D721Med (cell line): Measurements from ENCODE around the gene GARIN5A.
A peak's percentile ranks its signal among the peaks of the same experiment; 100 is the strongest.

Source experiments
- DNase-seq: peaks from one replicate; pipeline ENCODE4 v3.0.0; 2011; ENCODE audit warnings: low spot score; ENCODE audit not compliant: insufficient read length
- FAIRE-seq: peaks from 2 replicates; lab custom pipeline; 2011; peaks lifted over from hg19 to GRCh38; lab: Jason Lieb, UNC
- CTCF ChIP-seq: IDR thresholded peaks from 2 replicates; pipeline ENCODE4 v1.5.1; 2012; ENCODE audit warnings: mild to moderate bottlenecking, control low read depth; ENCODE audit not compliant: insufficient read depth; ENCODE audit errors: missing control alignments

Gene GARIN5A

GRCh38 chr19:50467566-50467965 lies 9.1 kb downstream of the GARIN5A start:
- DNase-seq (no peak), FAIRE-seq (no peak)
- no peak for TF ChIP-seq CTCF

DNA sequence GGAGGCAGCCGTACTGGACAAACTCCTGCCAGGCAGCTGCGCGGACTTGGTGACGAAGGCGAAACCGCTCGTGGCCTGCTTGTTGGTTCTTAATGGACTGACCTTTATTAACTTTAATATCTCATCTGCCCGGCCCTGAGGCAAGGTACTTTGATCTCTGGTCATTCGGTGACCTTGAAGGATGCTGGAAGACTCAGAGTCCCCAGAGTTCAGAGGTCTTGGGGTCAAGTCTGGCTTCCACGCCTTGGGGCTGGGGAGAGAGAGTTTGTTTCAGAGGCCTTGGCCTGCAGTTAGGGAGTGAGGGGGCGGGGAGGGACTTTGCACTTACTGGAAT lies 10.0 kb downstream of the GARIN5A start:
- DNase-seq = no peak
- FAIRE-seq = no peak
- no peak for TF ChIP-seq CTCF

DNA sequence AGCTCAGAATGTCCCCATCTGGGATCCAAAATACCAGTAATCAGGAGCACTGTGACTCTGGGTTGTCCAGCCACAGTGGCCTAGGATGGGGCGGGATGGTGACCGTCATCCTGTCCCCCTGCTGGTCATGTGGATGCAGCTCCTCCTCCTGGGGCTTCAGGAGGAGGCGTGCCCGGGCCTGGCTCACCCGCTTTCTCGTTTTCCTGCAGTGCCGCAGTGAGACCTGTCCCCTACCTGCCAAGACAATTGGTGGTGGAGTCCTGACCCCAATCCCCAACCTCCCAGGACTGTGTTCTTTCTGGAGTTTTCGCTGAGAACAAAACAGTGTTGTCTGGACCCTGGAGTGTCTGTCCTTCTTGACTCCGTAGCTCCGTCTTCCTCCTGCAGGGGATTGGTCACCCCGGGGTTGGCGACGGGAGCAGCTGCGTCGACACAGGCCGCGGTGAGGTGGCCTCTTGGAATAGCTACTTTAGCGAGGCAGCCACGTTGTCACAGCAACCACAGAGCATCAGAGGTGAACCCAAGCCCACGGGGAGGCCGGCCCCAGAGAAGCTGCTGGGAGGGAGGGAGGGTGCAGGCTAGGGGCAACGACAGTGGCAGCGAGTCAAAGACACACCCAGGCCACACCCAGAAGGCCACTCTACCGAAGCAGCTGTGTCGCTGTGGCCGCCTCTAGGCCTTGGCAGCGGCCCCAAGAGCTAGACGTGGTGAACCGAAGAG lies 10.5 kb downstream of the GARIN5A start:
- DNase-seq (no peak), FAIRE-seq (no peak)

DNA sequence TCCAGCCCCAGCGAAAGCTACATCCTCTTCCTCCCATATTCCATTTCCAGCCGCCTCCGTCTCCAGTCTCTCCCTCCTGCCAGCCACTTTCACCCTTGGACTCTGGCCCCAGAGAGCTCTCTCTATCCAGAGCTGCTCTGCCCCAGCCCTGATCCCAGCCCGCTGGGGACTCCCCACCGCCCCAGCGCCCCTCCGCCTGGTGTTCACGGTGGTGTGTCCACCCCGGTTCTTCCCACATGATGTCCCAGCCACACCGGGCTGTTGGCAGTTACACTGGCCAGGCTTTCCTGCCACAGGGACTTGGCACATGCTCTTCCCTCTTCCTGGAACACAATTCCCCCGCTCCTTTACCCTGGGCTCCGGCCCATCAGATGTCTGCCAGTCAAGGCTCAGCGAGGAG lies 11.6 kb downstream of the GARIN5A start:
- no peak for FAIRE-seq
- no peak for TF ChIP-seq CTCF
- DNase-seq = no peak

More for the DNA sequence above, 10.5 kb downstream of the GARIN5A start:
- no peak for TF ChIP-seq CTCF

DNA sequence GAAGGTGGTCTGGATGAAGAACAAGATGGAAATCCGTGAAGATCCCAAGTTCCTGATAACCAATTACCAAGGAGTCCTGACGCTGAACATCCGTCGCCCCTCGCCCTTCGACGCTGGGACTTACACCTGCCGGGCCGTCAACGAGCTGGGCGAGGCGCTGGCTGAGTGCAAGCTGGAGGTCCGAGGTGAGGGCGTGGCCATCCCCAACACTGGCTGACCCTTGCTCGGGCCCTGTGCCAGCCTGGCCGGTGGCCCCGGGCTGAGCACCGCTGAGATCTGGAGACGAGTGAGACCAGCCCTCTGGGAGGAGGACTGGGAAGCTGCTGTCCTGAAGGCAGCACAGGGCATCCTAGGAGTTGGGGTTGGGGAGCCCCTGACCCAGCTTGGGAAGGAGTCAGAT lies 12.3 kb downstream of the GARIN5A start:
- FAIRE-seq = no peak

GRCh38 chr19:50462970-50463369 lies 13.7 kb downstream of the GARIN5A start:
- TF ChIP-seq CTCF = no peak

More for the DNA sequence above, 12.3 kb downstream of the GARIN5A start:
- DNase-seq = no peak
- TF ChIP-seq CTCF = no peak

DNA sequence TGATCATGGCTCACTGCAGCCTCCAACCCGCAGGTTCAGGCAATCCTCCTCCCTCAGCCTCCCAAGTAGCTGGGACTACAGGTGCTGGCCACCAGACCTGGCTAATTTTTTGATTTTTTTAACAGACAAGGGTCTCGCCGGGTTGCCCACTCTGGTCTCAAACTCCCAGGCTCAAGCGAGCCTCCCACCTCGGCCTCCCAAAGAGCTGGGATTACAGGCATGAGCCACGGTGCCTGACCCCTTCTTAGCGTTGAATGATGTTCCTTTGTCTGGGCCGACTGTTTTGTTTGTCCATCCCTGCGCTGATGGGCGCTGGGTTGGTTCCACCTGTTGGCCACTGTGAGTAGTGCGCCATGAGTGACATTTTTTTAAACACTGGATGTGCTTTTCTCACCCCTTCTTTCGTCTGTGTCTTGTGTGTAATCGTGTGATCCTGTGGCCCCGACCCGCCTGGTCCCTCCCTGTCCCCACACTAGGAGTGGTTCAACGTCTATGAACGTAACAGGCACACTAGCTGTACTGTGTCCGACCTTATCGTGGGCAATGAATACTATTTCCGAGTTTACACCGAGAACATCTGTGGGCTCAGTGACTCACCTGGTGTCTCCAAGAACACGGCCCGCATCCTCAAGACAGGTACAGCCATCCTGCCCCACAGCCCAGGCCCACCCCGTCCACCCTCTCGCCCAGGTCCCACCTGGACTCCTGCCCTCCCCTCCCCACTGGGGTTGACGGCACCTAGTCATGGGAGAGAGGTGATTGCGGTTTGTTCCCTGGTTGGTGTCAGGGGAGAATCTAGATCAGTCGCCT lies 15.4 kb downstream of the GARIN5A start:
- DNase-seq = peak; percentile 94
- TF ChIP-seq CTCF = peak; percentile 72
- FAIRE-seq = no peak

More at GRCh38 chr19:50462970-50463369, 13.7 kb downstream of the GARIN5A start:
- no peak for DNase-seq
- FAIRE-seq = no peak
